ENCODE measurements around the gene YJEFN3.

- TF ChIP-seq CTCF (conservative IDR thresholded peaks at IDR 0.05) (no peak), EZH2 (IDR thresholded peaks at IDR 0.05; ENCODE audit: low read depth) (no peak)
These were observed 39.6 kb upstream of the YJEFN3 start for GRCh38 chr19:19488875-19489690.

All from PC-9 (cell line).